Parathyroid adenoma (tissue), 2 donors: ENCODE measurements around the gene ACAT2.

Source experiments
- H2AFZ ChIP-seq: fragments of 300-600 bp; sonication (generic); one replicate; pipeline ENCODE4 v1.7.0; 2017; ENCODE audit warnings: antibody characterized with exemption, mild to moderate bottlenecking
- H3K27ac ChIP-seq: fragments of 300-600 bp; sonication (generic); one replicate; pipeline ENCODE4 v1.7.0; 2017
- H3K27me3 ChIP-seq: fragments of 300-600 bp; sonication (generic); one replicate; pipeline ENCODE4 v1.7.0; 2017; ENCODE audit warnings: low read length; ENCODE audit not compliant: control insufficient read depth, insufficient read depth
- H3K36me3 ChIP-seq: fragments of 300-600 bp; sonication (generic); one replicate; pipeline ENCODE4 v1.7.0; 2017; ENCODE audit warnings: low read length; ENCODE audit not compliant: control insufficient read depth, insufficient read depth
- H3K4me1 ChIP-seq: fragments of 300-600 bp; sonication (generic); one replicate; pipeline ENCODE4 v1.7.0; 2017; ENCODE audit warnings: control low read depth
- H3K4me2 ChIP-seq: fragments of 300-600 bp; sonication (generic); one replicate; pipeline ENCODE4 v1.7.0; 2017; ENCODE audit warnings: low read length
- H3K4me3 ChIP-seq: fragments of 300-600 bp; sonication (generic); one replicate; pipeline ENCODE4 v1.7.0; 2017; ENCODE audit warnings: low read depth, low read length
- H3K79me2 ChIP-seq: fragments of 300-600 bp; sonication (generic); one replicate; pipeline ENCODE4 v1.7.0; 2017; ENCODE audit warnings: control low read depth
- H3K9ac ChIP-seq: fragments of 300-600 bp; sonication (generic); one replicate; pipeline ENCODE4 v1.7.0; 2017; ENCODE audit warnings: mild to moderate bottlenecking
- H3K9me3 ChIP-seq: fragments of 300-600 bp; sonication (generic); one replicate; pipeline ENCODE4 v1.7.0; 2017; ENCODE audit warnings: low read length; ENCODE audit not compliant: control insufficient read depth
- TF ChIP-seq, protein P1 (sequence below): fragments of 300-600 bp; sonication (generic); IDR thresholded peaks from one replicate; pipeline ENCODE4 v1.7.0; 2017; ENCODE audit warnings: antibody characterized with exemption, mild to moderate bottlenecking
- donor health status: primary hyperparathyroidism.

ACAT2 gene

GRCh38 chr6:159801935-159802334 lies 40.1 kb downstream of the ACAT2 start:
- TF ChIP-seq, protein P1, sequence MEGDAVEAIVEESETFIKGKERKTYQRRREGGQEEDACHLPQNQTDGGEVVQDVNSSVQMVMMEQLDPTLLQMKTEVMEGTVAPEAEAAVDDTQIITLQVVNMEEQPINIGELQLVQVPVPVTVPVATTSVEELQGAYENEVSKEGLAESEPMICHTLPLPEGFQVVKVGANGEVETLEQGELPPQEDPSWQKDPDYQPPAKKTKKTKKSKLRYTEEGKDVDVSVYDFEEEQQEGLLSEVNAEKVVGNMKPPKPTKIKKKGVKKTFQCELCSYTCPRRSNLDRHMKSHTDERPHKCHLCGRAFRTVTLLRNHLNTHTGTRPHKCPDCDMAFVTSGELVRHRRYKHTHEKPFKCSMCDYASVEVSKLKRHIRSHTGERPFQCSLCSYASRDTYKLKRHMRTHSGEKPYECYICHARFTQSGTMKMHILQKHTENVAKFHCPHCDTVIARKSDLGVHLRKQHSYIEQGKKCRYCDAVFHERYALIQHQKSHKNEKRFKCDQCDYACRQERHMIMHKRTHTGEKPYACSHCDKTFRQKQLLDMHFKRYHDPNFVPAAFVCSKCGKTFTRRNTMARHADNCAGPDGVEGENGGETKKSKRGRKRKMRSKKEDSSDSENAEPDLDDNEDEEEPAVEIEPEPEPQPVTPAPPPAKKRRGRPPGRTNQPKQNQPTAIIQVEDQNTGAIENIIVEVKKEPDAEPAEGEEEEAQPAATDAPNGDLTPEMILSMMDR: no peak
- Histone ChIP-seq H3K79me2 (no peaks in the 10 kb centered on the region), H2AFZ (no peak overlapping the region), H3K27me3 (no peaks in the 10 kb centered on the region), H3K4me1 (no peaks in the 10 kb centered on the region), H3K4me3 (no peak overlapping the region), H3K36me3 (no peaks in the 10 kb centered on the region), H3K4me2 (no peak overlapping the region), H3K9ac (no peak overlapping the region), H3K9me3 (no peaks in the 10 kb centered on the region), H3K27ac (no peak overlapping the region)

DNA sequence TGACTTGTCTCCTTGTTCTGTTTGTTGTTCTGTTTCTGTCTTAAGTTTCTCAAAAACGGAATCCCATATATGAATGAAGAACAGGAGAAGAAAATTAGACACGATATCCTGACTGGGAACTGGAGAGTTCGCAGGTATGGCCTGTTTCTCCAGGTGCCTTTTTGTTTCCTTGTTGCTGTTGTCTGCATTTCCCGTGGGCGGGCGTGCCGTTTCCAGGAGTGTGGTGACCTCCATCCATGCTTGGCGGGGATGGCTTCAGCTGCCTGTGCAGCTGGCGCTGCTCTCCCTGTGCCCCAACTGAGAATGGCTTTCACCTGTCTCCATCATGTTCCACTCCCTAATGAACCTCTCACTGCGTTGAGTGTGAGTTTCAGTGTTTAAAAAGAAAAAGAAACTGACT lies 42.7 kb downstream of the ACAT2 start:
- TF ChIP-seq, protein P1: no peak
- no peaks in the 10 kb centered on the region for H3K79me2 ChIP-seq
- H3K4me1 ChIP-seq: no peaks in the 10 kb centered on the region
- no peak overlapping the region for H3K9ac ChIP-seq
- no peak overlapping the region for H3K4me3 ChIP-seq
- no peak overlapping the region for H3K4me2 ChIP-seq
- no peaks in the 10 kb centered on the region for H3K36me3 ChIP-seq
- H3K27ac ChIP-seq: no peak overlapping the region
- H3K9me3 ChIP-seq: no peaks in the 10 kb centered on the region
- H3K27me3 ChIP-seq: no peaks in the 10 kb centered on the region
- no peak overlapping the region for H2AFZ ChIP-seq

DNA sequence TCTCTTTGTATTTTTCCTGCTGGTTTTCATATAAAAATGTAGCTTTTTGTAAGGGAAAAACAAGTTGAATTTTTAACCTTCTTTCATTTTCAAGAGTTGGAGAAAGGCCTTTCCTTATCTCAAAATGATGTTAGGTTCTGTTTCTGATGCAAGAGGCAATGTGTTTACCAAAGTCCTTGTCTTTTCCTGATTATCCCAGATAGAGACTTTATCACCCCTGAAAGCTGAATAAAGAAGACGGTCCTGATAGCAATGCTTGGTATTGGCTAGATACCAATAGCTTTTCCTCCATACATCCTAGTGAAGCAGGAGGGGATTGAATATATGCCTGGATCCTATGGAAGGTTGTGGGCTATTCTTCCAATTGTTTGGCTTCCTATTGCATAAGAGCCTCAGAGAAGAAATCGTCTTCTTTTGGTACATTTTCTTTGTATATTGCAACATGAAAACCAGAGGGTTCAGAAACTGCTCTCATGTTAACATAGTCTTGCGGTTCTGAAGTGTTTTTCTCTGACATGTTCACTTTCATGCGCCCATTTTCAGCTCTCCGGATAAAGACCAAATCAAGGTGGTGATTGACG lies 43.7 kb downstream of the ACAT2 start:
- TF ChIP-seq, protein P1: no peak
- Histone ChIP-seq H2AFZ (no peak overlapping the region), H3K9ac (no peak overlapping the region), H3K27ac (no peak overlapping the region), H3K79me2 (no peaks in the 10 kb centered on the region), H3K9me3 (no peaks in the 10 kb centered on the region), H3K4me3 (no peak overlapping the region), H3K4me2 (no peak overlapping the region), H3K27me3 (no peaks in the 10 kb centered on the region), H3K4me1 (no peaks in the 10 kb centered on the region), H3K36me3 (no peaks in the 10 kb centered on the region)

DNA sequence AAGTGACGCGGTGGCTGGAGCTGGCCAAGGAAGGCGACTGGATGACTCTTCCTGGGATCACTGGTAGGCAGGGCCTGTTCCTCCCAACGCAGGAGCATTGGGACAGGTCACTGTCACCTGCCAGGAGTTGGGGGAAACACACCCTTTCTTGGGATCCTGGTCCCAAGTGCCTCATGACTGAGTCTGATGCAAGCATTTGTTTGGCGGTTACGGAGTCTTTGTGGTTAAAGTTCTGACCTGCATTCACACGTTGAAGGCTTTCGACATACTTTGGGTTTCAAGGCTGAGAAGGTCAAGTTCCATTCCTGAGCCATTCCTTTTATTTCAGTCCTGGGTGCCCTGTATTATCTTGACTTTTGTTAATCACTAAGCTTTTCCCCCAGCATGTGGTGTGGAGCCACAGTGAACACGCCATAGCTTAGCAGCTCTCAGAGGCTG lies 44.2 kb downstream of the ACAT2 start:
- H3K9me3 ChIP-seq: no peaks in the 10 kb centered on the region
- no peak overlapping the region for H3K27ac ChIP-seq
- H3K27me3 ChIP-seq: no peaks in the 10 kb centered on the region
- no peak overlapping the region for H3K4me2 ChIP-seq
- TF ChIP-seq, protein P1: no peak
- H3K4me1 ChIP-seq: no peaks in the 10 kb centered on the region
- H3K36me3 ChIP-seq: no peaks in the 10 kb centered on the region
- no peaks in the 10 kb centered on the region for H3K79me2 ChIP-seq
- no peak overlapping the region for H3K9ac ChIP-seq
- H3K4me3 ChIP-seq: no peak overlapping the region
- H2AFZ ChIP-seq: no peak overlapping the region

- Histone ChIP-seq H3K36me3 (no peaks in the 10 kb centered on the region), H3K9me3 (no peaks in the 10 kb centered on the region), H3K4me2 (no peak overlapping the region), H3K27ac (no peak overlapping the region), H2AFZ (no peak overlapping the region), H3K9ac (no peak overlapping the region), H3K4me1 (no peaks in the 10 kb centered on the region), H3K27me3 (no peaks in the 10 kb centered on the region), H3K79me2 (no peaks in the 10 kb centered on the region), H3K4me3 (no peak overlapping the region)
- TF ChIP-seq, protein P1: no peak
Measured at GRCh38 chr6:159807150-159807858, 45.5 kb downstream of the ACAT2 start.
